Kidney epithelial cell (primary cell): ENCODE measurements around the gene FAM171A1. TPM values are rescaled to one million over a fixed set of nuclear protein-coding genes. Genes with fewer than 3 reads are reported as not detected.
"Not testable (repeated sequence)": the region's sequence is repeated elsewhere in the genome, so short reads cannot be mapped to it uniquely, and the experiment has no call there.

Source experiments
- DNase-seq: peaks from one replicate; pipeline ENCODE4 v3.0.0-alpha.2; 2010; ENCODE audit warnings: low read depth
- H3K27me3 ChIP-seq: 2 replicates; pipeline ENCODE4 v1.6.0; 2011; ENCODE audit warnings: low read length; ENCODE audit not compliant: control insufficient read depth, insufficient read depth
- H3K36me3 ChIP-seq: 2 replicates; pipeline ENCODE4 v1.5.1; 2011; ENCODE audit warnings: low read length; ENCODE audit not compliant: control insufficient read depth, insufficient read depth
- H3K4me3 ChIP-seq: 2 replicates; pipeline ENCODE4 v1.5.1; 2011; ENCODE audit warnings: low read depth, mild to moderate bottlenecking, control low read depth, low read length
- total RNA-seq: library from RNA; depleted of rRNA; stranded (reverse); fragments of >200 nt; gene quantifications from 2 replicates; pipeline ENCODE4 v1.2.3, GENCODE V29; 2015
- TF ChIP-seq, protein P1 (sequence below): IDR thresholded peaks from 2 replicates; pipeline ENCODE4 v1.5.1; 2011; ENCODE audit warnings: mild to moderate bottlenecking, moderate library complexity, low read length, control low read depth, inconsistent platforms; ENCODE audit not compliant: insufficient read depth, poor library complexity, severe bottlenecking

FAM171A1 gene
- total RNA-seq, 1 donor from 2014 or later, result 34.0 TPM

DNA sequence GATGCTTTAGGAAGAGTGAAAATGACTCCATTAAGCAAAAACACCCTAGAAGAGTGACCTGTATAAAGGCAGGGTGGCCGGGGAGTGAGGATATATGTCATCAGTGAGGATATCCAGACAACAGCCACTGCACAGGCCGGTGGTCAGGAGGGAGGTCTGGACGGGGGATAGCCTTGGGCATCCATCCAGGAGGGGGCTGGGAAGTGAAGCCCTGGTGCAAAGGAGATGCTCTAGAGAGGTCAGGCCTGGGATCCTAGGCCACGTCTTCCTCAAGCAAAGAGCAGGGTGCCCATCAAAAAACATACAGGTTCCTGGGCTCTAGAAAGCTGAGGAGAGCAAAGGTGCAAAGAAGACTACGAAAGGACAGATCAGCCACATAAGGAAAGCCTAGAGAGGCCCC, 25.6 kb downstream of the FAM171A1 start:
- TF ChIP-seq, protein P1, sequence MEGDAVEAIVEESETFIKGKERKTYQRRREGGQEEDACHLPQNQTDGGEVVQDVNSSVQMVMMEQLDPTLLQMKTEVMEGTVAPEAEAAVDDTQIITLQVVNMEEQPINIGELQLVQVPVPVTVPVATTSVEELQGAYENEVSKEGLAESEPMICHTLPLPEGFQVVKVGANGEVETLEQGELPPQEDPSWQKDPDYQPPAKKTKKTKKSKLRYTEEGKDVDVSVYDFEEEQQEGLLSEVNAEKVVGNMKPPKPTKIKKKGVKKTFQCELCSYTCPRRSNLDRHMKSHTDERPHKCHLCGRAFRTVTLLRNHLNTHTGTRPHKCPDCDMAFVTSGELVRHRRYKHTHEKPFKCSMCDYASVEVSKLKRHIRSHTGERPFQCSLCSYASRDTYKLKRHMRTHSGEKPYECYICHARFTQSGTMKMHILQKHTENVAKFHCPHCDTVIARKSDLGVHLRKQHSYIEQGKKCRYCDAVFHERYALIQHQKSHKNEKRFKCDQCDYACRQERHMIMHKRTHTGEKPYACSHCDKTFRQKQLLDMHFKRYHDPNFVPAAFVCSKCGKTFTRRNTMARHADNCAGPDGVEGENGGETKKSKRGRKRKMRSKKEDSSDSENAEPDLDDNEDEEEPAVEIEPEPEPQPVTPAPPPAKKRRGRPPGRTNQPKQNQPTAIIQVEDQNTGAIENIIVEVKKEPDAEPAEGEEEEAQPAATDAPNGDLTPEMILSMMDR, result no peak
- no peak overlapping the region for H3K4me3 ChIP-seq
- no peak for DNase-seq
- no peaks in the 10 kb centered on the region for H3K27me3 ChIP-seq
- no peaks in the 10 kb centered on the region for H3K36me3 ChIP-seq

DNA sequence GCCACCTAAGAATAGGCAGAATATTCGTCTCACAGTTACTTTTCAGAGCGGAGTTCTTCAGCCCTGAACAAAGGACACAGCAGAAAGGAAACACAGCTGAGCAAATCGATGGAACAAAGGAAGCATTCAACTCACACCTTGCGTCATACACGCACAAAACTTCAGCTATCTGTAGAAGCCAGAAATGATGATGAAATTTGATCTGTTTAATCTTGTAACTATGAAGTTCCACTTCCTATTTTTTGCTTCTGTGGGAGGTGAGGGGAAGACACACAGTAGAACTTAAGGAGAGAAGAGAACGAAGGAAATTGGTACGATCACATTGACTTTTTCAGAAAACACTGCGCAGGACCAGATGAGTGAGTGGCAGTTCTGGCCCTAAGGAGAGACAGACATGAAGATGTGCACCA, 26.2 kb downstream of the FAM171A1 start:
- Histone ChIP-seq H3K36me3 (no peaks in the 10 kb centered on the region), H3K4me3 (no peak overlapping the region)
- no peak for DNase-seq

DNA sequence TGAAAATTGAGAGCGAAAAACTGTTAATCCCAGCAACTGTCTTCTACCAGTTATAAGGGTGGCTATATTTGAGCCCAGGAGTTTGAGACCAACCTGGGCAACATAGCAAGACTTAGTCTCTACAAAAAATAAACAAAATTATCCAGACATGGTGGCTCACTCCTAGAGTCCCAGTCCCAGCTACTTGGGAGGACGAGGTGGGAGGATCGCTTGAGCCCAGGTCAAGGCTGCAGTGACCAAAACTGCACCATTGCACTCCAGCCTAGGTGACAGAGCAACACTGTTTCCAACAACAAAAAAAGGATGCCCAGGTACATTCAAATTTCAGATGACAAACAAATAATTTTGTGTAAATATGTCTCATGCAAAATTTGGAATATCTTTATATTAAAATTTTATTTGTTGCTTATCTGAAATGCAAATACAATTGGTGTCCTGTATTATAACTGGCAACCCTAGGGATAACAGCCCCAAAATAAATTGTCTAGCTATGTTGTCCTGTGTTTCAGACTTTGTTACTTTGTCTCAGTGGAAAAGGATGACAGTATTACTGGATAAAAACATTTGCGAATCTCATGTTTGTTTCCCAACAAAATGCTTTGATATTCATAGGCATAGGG, 26.7 kb downstream of the FAM171A1 start:
- TF ChIP-seq, protein P1, result no peak
- no peaks in the 10 kb centered on the region for H3K36me3 ChIP-seq
- no peak overlapping the region for H3K4me3 ChIP-seq
- DNase-seq, result no peak
- no peaks in the 10 kb centered on the region for H3K27me3 ChIP-seq

More for the DNA sequence above, 26.2 kb downstream of the FAM171A1 start:
- TF ChIP-seq, protein P1, result no peak
- H3K27me3 ChIP-seq, result no peaks in the 10 kb centered on the region

DNA sequence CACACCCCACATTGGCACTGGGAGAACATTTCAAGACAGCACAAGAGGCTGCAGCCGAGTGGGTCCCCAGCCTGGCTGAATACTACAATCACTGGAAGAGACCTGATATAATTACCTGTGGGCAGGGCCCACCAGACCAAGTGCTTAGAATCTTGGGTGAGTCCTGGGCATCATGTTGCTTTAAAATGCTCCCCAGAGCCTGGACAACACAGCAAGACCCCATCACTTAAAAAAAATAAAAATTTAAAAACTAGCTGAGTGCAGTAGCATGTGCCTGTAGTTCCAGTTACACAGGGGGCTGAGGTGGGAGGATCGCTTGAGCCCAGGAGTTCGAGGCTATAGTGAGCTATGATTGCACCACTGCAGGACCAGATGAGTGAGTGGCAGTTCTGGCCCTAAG, 28.1 kb downstream of the FAM171A1 start:
- no peak for DNase-seq
- Histone ChIP-seq H3K36me3 (no peaks in the 10 kb centered on the region), H3K4me3 (no peak overlapping the region), H3K27me3 (no peaks in the 10 kb centered on the region)
- TF ChIP-seq, protein P1, result no peak

DNA sequence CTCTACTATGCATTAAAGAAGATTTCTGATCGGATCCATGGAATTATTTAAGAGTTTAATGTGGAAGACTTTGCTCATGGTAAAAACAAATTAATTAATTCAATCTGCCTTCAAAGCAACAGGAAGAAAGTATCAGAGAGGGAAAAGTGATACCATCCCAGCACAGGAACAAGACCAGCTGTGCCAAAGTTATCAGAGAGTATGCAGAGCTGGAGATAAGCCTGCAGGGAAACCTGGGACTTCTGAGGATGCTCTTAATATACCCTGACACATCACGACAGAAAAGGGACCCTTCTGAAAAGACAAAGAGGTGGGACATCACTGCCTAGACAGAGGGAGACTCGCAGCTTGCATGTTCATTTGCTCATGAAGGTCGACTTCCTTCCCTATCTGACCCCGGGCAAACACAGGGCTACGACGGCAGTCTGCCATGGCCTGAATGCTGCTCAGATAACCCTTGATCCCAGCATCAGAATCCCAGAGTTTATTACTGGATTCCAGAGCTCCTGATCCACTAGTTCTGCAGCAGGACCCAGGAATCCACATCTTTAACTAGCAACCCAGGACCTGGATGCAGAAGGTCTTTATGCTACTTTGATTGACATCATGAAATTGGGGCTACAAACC, 29.5 kb downstream of the FAM171A1 start:
- TF ChIP-seq, protein P1, result no peak
- H3K27me3 ChIP-seq, result no peaks in the 10 kb centered on the region
- no peak for DNase-seq
- no peak overlapping the region for H3K4me3 ChIP-seq
- H3K36me3 ChIP-seq, result no peaks in the 10 kb centered on the region

DNA sequence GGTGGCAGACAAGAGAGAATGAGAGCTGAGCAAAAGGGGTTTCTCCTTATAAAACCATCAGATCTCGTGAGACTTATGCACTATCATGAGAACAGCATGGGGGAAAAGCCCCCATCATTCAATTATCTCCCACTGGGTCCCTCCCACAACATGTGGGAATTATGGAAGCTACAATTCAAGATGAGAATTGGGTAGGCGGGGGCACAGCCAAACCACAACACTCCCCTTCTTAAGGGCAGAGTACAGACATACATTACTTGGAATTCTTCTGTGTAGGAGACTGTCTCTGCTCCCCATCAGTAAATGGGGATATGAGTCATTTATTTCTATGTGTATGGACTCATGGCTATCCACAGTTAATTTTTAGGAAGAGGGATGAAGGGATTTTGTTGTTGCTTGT, 31.2 kb downstream of the FAM171A1 start:
- DNase-seq, result no peak
- Histone ChIP-seq H3K4me3 (no peak overlapping the region), H3K27me3 (no peaks in the 10 kb centered on the region), H3K36me3 (no peaks in the 10 kb centered on the region)
- TF ChIP-seq, protein P1, result no peak

DNA sequence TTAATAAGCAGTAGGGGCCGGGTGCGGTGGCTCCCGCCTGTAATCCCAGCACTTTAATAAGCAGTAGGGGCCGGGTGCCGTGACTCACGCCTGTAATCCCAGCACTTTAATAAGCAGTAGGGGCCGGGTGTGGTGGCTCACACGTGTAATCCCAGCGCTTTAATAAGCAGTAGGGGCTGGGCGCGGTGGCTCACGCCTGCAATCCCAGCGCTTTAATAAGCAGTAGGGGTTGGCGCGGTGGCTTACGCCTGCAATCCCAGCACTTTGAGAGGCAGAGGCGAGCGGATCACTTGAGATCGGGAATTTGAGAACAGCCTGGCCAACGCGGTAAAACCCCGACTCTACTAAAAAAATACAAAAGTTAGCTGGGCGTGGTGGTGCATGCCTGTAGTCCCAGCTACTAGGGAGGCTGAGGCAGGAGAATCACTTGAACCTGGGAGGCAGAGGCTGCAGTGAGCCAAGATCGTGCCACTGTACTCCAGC, 33.6 kb downstream of the FAM171A1 start:
- H3K4me3 ChIP-seq, DNase-seq, H3K36me3 ChIP-seq, H3K27me3 ChIP-seq: not testable (repeated sequence)
